Colon (tissue), 2 donors: ENCODE measurements around the gene PODN.

Source experiments
- FAIRE-seq: peaks from 2 replicates; lab custom pipeline; 2012; peaks lifted over from hg19 to GRCh38; lab: Jason Lieb, UNC
- donor health status: control.
- donor health status: control.

Gene PODN, protein sequence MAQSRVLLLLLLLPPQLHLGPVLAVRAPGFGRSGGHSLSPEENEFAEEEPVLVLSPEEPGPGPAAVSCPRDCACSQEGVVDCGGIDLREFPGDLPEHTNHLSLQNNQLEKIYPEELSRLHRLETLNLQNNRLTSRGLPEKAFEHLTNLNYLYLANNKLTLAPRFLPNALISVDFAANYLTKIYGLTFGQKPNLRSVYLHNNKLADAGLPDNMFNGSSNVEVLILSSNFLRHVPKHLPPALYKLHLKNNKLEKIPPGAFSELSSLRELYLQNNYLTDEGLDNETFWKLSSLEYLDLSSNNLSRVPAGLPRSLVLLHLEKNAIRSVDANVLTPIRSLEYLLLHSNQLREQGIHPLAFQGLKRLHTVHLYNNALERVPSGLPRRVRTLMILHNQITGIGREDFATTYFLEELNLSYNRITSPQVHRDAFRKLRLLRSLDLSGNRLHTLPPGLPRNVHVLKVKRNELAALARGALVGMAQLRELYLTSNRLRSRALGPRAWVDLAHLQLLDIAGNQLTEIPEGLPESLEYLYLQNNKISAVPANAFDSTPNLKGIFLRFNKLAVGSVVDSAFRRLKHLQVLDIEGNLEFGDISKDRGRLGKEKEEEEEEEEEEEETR

GRCh38 chr1:53061859-53062707 lies at the start of gene PODN:
PODN (plus strand) TSS chr1:53062213; CDS start chr1:53069856, 7,643 bp downstream.
- no peak for FAIRE-seq

DNA sequence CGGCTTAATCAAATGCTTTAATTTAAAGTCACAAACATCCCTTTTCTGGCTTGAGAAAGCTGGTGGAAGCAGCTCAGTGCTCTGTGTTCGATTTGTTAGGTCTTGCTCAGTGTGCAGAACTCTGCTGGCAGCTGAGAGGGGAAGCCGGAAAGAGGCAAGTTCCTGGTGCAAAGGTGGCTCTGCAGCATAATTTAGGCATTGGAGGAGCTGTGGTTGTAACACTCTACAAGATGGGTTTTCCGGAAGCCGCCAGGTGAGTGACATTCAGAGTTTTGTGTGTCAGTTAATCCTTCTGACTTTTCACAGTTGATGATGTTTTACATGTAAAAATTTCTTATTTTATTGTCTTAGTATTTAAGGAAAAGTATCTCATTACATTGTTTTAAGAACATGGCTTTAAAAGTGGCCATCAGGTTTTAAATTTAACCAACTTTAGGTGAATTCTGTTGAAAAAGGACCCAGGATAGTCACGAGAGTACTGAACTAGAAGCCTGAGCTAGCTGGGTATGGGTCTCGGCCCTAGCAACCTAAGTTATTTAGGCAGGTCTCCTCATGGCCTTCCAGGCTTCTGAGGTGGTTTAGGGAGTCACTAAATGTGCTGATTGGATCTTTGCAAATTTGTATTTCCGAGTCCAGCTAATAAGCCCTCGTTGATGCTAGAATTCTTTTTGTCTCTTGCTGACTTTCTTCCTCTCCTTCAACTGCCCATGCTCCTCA lies 47.1 kb upstream of the PODN start:
- FAIRE-seq, result peak; percentile 76

- no peak for FAIRE-seq
Observed at GRCh38 chr1:53015508-53015860, 46.5 kb upstream of the PODN start.

DNA sequence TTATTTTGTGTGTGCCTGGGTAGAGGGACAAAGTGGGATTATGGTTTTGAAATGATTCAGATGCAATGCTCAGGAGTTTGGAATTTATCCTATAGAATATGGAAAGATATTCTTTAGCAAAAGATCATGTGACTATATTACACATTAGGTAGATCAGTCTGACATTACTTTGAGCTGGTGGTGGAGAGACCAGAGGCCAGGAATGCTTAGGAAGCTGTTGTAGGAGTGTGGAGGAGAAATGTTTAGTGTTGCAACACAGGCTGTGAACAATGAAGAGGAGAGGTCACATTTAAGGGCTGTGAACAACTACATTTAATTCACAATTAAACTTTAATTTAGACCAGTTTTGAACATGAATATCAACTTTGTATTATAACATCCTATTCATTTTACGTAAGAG lies 45.3 kb upstream of the PODN start:
- no peak for FAIRE-seq

GRCh38 chr1:53020588-53020987 lies 41.4 kb upstream of the PODN start:
- no peak for FAIRE-seq

DNA sequence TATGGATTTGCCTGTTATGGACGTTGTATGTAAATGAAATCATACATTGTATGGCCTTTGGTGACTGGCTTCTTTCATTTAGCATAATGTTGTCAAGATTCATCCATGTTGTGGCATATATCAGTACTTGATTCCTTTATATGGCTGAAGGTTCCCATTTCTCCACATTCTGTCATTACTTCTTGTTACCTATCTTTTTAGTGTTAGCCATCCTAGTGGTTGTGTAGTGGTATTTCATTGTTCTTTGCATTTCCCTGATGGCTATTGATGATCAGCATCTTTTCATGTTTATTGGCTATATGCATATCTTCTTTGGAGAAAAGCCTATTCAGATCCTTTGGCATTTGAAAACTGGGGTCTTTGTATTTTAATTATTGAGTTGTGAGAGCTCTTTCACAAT lies 39.8 kb upstream of the PODN start:
- no peak for FAIRE-seq

- no peak for FAIRE-seq
Observed at GRCh38 chr1:53023546-53023945, 38.5 kb upstream of the PODN start.

- FAIRE-seq, result no peak
Observed at GRCh38 chr1:53024117-53024516, 37.9 kb upstream of the PODN start.

- no peak for FAIRE-seq
Observed at GRCh38 chr1:53025034-53025768, 36.8 kb upstream of the PODN start.

DNA sequence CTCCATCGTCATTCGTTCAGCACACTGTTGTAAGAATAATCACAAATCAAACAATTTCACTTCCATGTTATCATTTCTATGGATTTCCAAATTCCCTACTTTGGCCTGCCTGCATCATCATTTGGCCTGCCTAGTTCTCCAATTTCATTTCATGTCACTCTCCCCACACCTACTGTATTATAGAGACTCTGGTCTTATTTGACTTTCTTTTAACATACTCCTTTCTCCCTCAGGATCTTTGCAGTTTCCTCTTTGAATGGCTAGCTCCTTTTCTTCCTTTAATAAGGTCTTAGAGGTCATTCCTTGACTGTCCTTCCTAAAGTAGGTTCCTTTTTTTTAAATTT lies 36.3 kb upstream of the PODN start:
- no peak for FAIRE-seq

DNA sequence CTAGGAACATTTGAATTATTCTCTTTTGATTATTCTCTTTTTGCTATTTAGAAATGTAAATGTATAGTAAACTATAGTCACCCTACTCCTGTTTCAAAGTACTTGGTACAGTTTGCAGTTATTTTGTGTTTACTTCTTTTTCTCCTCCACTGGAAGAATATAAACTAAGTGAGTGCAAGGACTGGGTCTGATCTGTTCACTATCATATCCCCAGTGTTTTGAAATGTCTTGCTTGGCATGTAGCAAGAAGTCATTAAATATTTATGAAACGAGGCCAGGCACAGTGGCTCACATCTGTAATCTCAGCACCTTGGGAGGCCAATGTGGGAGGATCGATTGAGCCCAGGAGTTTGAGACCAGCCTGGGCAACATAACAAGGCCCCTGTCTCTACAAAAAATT lies 35.8 kb upstream of the PODN start:
- no peak for FAIRE-seq

GRCh38 chr1:53031732-53032131 lies 30.3 kb upstream of the PODN start:
- no peak for FAIRE-seq

- no peak for FAIRE-seq
Observed at GRCh38 chr1:53037159-53037558, 24.9 kb upstream of the PODN start.

DNA sequence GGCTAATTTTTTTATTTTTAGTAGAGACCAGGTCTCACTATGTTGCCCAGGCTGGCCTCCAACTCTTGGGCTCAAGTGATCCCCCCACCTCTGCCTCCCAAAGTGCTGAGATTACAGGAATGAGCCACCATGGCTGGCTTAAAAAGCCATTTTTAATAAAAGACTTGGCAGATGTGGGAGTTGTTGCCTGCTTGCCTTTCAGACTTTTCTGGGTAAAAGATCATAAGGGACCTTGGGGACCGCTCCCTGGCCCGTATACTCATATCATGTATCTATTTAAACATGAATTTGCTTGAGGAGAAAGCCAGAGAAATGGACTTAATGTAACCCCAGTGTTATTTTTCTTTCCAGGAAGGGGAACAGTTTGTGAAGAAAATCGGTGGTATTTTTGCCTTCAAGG lies 23.4 kb upstream of the PODN start:
- FAIRE-seq, result no peak

DNA sequence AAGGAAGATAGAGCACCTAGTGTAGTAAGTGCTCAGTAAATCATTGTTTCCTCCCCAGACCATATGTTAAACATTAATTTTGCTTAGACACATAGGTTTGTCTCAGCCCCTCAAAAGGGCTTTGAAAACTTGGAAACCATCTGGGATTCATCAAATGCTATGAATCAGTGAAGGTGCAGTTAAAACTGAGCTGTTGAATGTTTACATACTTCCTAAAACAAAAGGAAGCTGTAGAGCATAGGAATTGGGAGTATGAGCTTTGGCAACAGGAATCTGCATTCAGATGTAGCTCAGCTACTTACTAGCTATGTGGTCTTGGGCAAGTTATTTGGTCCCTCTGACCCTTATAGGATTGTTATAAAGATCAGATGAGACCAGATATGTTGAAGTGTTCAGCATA lies 18.7 kb upstream of the PODN start:
- no peak for FAIRE-seq

- no peak for FAIRE-seq
Observed at GRCh38 chr1:53044926-53045325, 17.1 kb upstream of the PODN start.

DNA sequence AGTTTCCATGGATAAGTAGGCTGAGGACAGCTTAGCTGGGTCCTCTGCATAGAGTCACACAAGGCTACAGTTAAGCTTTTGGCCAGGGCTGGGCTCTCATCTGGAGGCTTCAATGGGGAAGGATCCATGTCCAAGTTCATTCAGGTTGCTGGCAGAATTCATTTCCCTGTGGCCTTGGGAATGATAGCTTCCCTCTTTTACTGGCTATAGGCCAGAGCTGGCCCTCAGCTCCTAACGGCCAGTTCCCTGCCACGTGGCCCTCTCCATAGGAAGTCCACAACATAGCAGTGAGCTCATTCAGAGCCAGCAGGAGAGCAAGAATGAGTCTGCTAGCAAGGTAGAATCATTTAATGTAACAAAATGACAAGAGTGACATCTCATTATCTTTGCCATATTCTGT lies 15.1 kb upstream of the PODN start:
- no peak for FAIRE-seq

DNA sequence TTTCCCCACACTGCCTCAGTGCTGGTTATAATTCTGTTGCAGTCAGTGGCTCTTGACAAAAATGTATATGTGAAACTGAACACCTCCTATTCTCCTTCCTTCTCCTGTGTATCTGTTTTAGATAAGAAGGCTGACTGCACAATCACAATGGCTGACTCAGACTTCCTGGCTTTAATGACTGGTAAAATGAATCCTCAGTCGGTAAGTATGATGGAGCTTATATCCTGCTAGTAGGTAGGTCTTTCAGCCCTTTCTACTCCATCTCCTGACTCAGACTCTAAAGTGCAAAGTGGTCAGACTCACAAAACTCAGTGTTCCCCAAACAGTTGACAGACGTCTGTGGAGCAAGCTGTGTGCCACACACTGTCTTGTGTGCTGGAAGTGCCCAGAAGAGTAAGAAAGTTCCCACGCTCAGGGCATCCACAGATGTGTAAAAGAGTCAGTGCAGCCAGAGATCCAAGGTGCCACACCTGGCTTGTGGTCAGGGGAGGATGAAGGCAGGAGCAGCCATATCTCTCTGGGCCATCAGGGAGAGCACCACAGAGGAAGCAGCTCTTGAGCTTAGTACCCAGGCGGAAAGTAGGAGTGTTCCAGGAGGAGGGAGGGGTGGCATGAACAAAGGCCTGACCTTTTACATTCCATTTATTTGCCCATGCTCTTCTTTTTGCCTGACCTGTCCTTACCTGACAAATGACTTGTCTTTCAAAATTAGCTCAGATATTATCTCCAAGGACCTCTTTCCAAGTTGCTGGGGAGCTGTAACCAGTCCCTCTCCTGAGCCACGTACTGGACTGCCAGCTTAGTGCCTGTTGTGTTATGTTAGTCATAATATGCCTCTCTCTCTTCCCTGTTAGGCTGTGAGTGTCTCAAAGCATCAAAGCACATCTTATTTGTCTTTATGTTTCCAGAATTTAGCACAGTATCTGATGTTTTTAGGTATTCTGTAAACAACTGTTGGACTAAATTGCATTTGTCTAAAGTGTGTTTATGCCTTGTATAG lies 14.0 kb upstream of the PODN start:
- no peak for FAIRE-seq

GRCh38 chr1:53048960-53049573 lies 12.9 kb upstream of the PODN start:
- FAIRE-seq, result no peak

DNA sequence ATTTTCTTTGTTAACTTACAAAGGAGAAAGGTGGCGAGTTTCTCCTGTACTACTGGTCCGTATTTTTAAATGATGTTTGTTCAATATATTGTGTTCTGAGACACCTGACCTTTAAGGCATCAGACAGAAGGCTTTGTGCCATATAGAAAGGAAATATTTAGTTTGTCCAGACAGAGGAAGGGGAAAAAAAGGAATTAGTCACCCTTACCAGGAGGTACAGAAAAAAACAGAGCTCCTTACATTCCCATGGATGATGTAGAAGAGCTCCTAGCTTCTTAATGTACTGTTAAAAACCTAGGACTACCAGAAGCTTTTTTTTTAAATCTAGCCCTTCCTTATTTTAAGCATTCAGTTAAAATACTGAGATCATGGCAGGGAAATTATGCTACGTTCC lies 12.4 kb upstream of the PODN start:
- FAIRE-seq, result no peak
